H1 (cell line): ENCODE data around the gene YIPF6. TPM values are rescaled to one million over a fixed set of nuclear protein-coding genes. Genes with fewer than 3 reads are reported as not detected.

Experiments used
- CHD7 ChIP-seq: fragments of 300-600 bp; sonication (generic); IDR thresholded peaks from 2 replicates; pipeline ENCODE4 v1.7.1; 2012; ENCODE audit warnings: low read length, moderate library complexity, mild to moderate bottlenecking, inconsistent platforms; ENCODE audit not compliant: insufficient replicate concordance
- FOSL1 ChIP-seq: IDR thresholded peaks from 2 replicates; pipeline ENCODE4 v1.6.1; 2011; ENCODE audit warnings: mild to moderate bottlenecking, low read depth, low read length, moderate library complexity; ENCODE audit not compliant: insufficient read depth
- KDM1A ChIP-seq: fragments of 200-600, 300-600 bp; sonication (generic); IDR thresholded peaks from 2 replicates; pipeline ENCODE4 v1.7.1; 2016; ENCODE audit warnings: mild to moderate bottlenecking, low read length, borderline replicate concordance
- KDM4A ChIP-seq: IDR thresholded peaks from one replicate; pipeline ENCODE4 v1.7.1; 2012; ENCODE audit warnings: low read depth, mild to moderate bottlenecking, moderate library complexity, low read length, inconsistent platforms; ENCODE audit not compliant: severe bottlenecking
- NRF1 ChIP-seq: IDR thresholded peaks from 2 replicates; pipeline ENCODE4 v1.6.1; 2011; ENCODE audit warnings: mild to moderate bottlenecking, low read depth, low read length, improper control_type of control experiment
- POLR2AphosphoS5 ChIP-seq: IDR thresholded peaks from 2 replicates; pipeline ENCODE4 v1.6.1; 2011; ENCODE audit warnings: low read depth, low read length
- RFX5 ChIP-seq: IDR thresholded peaks from 2 replicates; pipeline ENCODE4 v1.6.1; 2011; ENCODE audit warnings: low read depth, low read length, improper control_type of control experiment, borderline replicate concordance
- SRF ChIP-seq: IDR thresholded peaks from 2 replicates; pipeline ENCODE4 v1.6.1; 2011; ENCODE audit warnings: mild to moderate bottlenecking, low read depth, low read length, moderate library complexity
- SUZ12 ChIP-seq: fragments of 200-600 bp; sonication (generic); IDR thresholded peaks from 2 replicates; pipeline ENCODE4 v1.6.1; 2012; ENCODE audit warnings: mild to moderate bottlenecking, inconsistent platforms, low read length, moderate library complexity, mixed read lengths
- TAF1 ChIP-seq: IDR thresholded peaks from 2 replicates; pipeline ENCODE4 v1.6.1; 2011; ENCODE audit warnings: mild to moderate bottlenecking, low read depth, low read length
- TAF7 ChIP-seq: optimal IDR thresholded peaks from 2 replicates; pipeline ENCODE3; 2011; ENCODE audit warnings: low read depth, mild to moderate bottlenecking, inconsistent platforms, low read length, moderate library complexity, borderline replicate concordance
- polyA plus RNA-seq, 7 experiments: library from polyadenylated mRNA; depleted of rRNA in 3 of 7; stranded (reverse) in 5 of 7; unstranded in 2 of 7; fragments of >200 nt in 5 of 7; fragments of 200-250 nt in 2 of 7; gene quantifications; 1 replicate in 5 of 7; 2 replicates in 1 of 7; 4 replicates in 1 of 7; pipeline versions ENCODE4 v1.2.1 to v1.2.3, GENCODE V29; 2011 to 2013; ENCODE audit warnings: missing spikeins in 2 of 7, mixed read lengths in 2 of 7
- total RNA-seq: library from RNA; stranded (reverse); fragmentation: NEBNext Ultra II Directional; extraction: Animal tissue kit (Norgen Biotek cat#: 25700); gene quantifications from 2 replicates; pipeline ENCODE4 v1.2.1, GENCODE V29; 2021

Gene YIPF6
- total and polyA plus RNA-seq, 2 of the 8 experiments (the other 6 are each of a cell fraction or from before 2014, with no cell fraction given): 16.9 to 34.1 TPM

DNA sequence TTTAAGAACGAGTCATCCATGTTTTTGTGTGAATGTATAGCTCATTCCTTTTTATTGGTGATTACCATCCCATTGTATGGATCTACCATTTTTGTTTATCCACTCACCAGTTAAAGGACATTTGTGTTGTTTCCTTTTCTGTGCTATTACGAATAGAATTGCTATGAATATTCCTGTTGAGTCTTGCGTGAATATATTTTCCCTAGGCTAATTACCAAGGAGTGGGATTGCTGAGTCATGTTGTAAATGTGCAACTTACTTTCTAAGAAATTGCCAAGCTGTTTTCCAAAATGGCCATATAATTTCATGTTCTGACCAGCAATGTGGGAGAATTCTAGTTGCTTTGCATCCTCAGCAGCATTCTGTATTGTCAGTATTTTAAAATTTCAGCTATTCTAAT, 51.3 kb downstream of the YIPF6 start (continued):
- TF ChIP-seq CHD7 (no peak), KDM1A (no peak), SUZ12 (no peak), FOSL1 (no peak), SRF (no peak), NRF1 (no peak), POLR2AphosphoS5 (no peak), TAF7 (no peak), KDM4A (no peak), TAF1 (no peak), RFX5 (no peak)
